H9 (cell line): ENCODE results near the gene CUEDC2. TPM values are rescaled to one million over a fixed set of nuclear protein-coding genes. Genes with fewer than 3 reads are reported as not detected.

Source experiments
- DNase-seq: peaks from one replicate; pipeline ENCODE4 v3.0.0-alpha.2; 2017
- H2AFZ ChIP-seq: one replicate; pipeline ENCODE4 v1.6.1; 2013; ENCODE audit warnings: mild to moderate bottlenecking, low read length, control low read depth, moderate library complexity
- H2AK5ac ChIP-seq: 2 replicates; pipeline ENCODE4 v1.6.1; 2013; ENCODE audit warnings: low read length, control low read depth, mixed read lengths; ENCODE audit not compliant: insufficient read length
- H2BK120ac ChIP-seq: one replicate; pipeline ENCODE4 v1.6.1; 2013; ENCODE audit warnings: low read depth, mild to moderate bottlenecking, low read length, control low read depth, inconsistent platforms; ENCODE audit not compliant: poor library complexity, severe bottlenecking
- H2BK12ac ChIP-seq: 2 replicates; pipeline ENCODE4 v1.6.1; 2013; ENCODE audit warnings: low read length, control low read depth, mixed read lengths, low read depth; ENCODE audit not compliant: insufficient read length
- H2BK15ac ChIP-seq: 2 replicates; pipeline ENCODE4 v1.6.1; 2013; ENCODE audit warnings: low read depth, low read length, control low read depth
- H2BK20ac ChIP-seq: one replicate; pipeline ENCODE4 v1.6.1; 2013; ENCODE audit warnings: low read depth, mild to moderate bottlenecking, low read length, control low read depth, inconsistent platforms; ENCODE audit not compliant: poor library complexity, severe bottlenecking
- H2BK5ac ChIP-seq: 2 replicates; pipeline ENCODE4 v1.6.1; 2013; ENCODE audit warnings: low read length, control low read depth, mixed read lengths; ENCODE audit not compliant: insufficient read length
- H3K14ac ChIP-seq: 2 replicates; pipeline ENCODE4 v1.6.1; 2013; ENCODE audit warnings: low read length, control low read depth; ENCODE audit not compliant: insufficient read depth
- H3K18ac ChIP-seq: 2 replicates; pipeline ENCODE4 v1.6.1; 2013; ENCODE audit warnings: low read depth, mild to moderate bottlenecking, mixed read lengths, low read length, control low read depth; ENCODE audit not compliant: insufficient read length
- H3K23ac ChIP-seq: 2 replicates; pipeline ENCODE4 v1.6.1; 2013; ENCODE audit warnings: low read length, control low read depth, mixed read lengths, low read depth; ENCODE audit not compliant: insufficient read length
- H3K23me2 ChIP-seq: 2 replicates; pipeline ENCODE4 v1.6.1; 2013; ENCODE audit warnings: low read depth, mild to moderate bottlenecking, mixed read lengths, low read length, control low read depth; ENCODE audit not compliant: insufficient read length, poor library complexity, severe bottlenecking
- H3K27ac ChIP-seq: 2 replicates; pipeline ENCODE4 v1.5.1; 2013; ENCODE audit warnings: low read length, control low read depth, mixed read lengths, low read depth; ENCODE audit not compliant: insufficient read length
- H3K27me3 ChIP-seq: 2 replicates; pipeline ENCODE4 v1.6.1; 2013; ENCODE audit warnings: low read length, control low read depth, inconsistent platforms; ENCODE audit not compliant: insufficient read depth
- H3K4ac ChIP-seq: 2 replicates; pipeline ENCODE4 v1.6.1; 2013; ENCODE audit warnings: low read depth, mild to moderate bottlenecking, control low read depth, inconsistent platforms, low read length, moderate library complexity
- H3K4me1 ChIP-seq: 2 replicates; pipeline ENCODE4 v1.6.1; 2013; ENCODE audit warnings: low read length, control low read depth, inconsistent platforms; ENCODE audit not compliant: insufficient read depth
- H3K4me2 ChIP-seq: 2 replicates; pipeline ENCODE4 v1.6.1; 2013; ENCODE audit warnings: low read length, control low read depth, mixed read lengths; ENCODE audit not compliant: insufficient read length, insufficient read depth
- H3K56ac ChIP-seq: 2 replicates; pipeline ENCODE4 v1.6.1; 2013; ENCODE audit warnings: low read depth, mild to moderate bottlenecking, mixed read lengths, low read length, control low read depth; ENCODE audit not compliant: insufficient read length
- H3K79me1 ChIP-seq: 2 replicates; pipeline ENCODE4 v1.6.1; 2013; ENCODE audit warnings: low read depth, mild to moderate bottlenecking, moderate library complexity, low read length, control low read depth, inconsistent platforms; ENCODE audit not compliant: insufficient read depth, poor library complexity, severe bottlenecking
- H3K79me2 ChIP-seq: 2 replicates; pipeline ENCODE4 v1.6.1; 2013; ENCODE audit warnings: low read length, control low read depth, inconsistent platforms; ENCODE audit not compliant: insufficient read depth
- H3K9ac ChIP-seq: 2 replicates; pipeline ENCODE4 v1.6.1; 2013; ENCODE audit warnings: low read length, control low read depth, mixed read lengths; ENCODE audit not compliant: insufficient read length; ENCODE audit errors: extremely low read depth
- H3K9me3 ChIP-seq: one replicate; pipeline ENCODE4 v1.6.1; 2013; ENCODE audit warnings: low read depth, low read length, inconsistent platforms; ENCODE audit not compliant: control insufficient read depth
- H3T11ph ChIP-seq: one replicate; pipeline ENCODE4 v1.6.1; 2013; ENCODE audit warnings: mild to moderate bottlenecking, low read length, control low read depth, inconsistent platforms
- H4K20me1 ChIP-seq: one replicate; pipeline ENCODE4 v1.6.1; 2013; ENCODE audit not compliant: control insufficient read depth, insufficient read length, insufficient read depth
- H4K5ac ChIP-seq: 2 replicates; pipeline ENCODE4 v1.6.1; 2013; ENCODE audit warnings: low read depth, mild to moderate bottlenecking, mixed read lengths, low read length, control low read depth; ENCODE audit not compliant: insufficient read length
- H4K8ac ChIP-seq: replicated peaks from 2 replicates; pipeline ENCODE4 v1.6.1; 2013; ENCODE audit warnings: low read length, control low read depth, mixed read lengths, low read depth; ENCODE audit not compliant: insufficient read length
- H4K91ac ChIP-seq: 2 replicates; pipeline ENCODE4 v1.6.1; 2013; ENCODE audit warnings: low read depth, mild to moderate bottlenecking, moderate library complexity, mixed read lengths, low read length, control low read depth; ENCODE audit not compliant: insufficient read length
- H3K27ac Mint-ChIP-seq, 3 experiments: 2 replicates in 2 of 3; 3 replicates in 1 of 3; pipeline ENCODE4 v1.8.0; 2020 to 2021; ENCODE audit warnings: mixed read lengths in 3 of 3, mild to moderate bottlenecking in 1 of 3, moderate library complexity in 1 of 3
- H3K27me3 Mint-ChIP-seq: 2 replicates; pipeline ENCODE4 v1.8.0; 2021; ENCODE audit warnings: low read depth, mild to moderate bottlenecking, moderate library complexity, mixed read lengths
- H3K36me3 Mint-ChIP-seq, 3 experiments: 2 replicates in 2 of 3; 3 replicates in 1 of 3; pipeline ENCODE4 v1.8.0; 2020 to 2021; ENCODE audit warnings: low read depth in 3 of 3, mixed read lengths in 3 of 3; ENCODE audit not compliant: insufficient read depth in 1 of 3
- H3K4me1 Mint-ChIP-seq, 2 experiments: 2 replicates each; pipeline ENCODE4 v1.8.0; 2020; ENCODE audit warnings: mixed read lengths in 2 of 2
- H3K4me3 Mint-ChIP-seq, 2 experiments: 2 replicates in 1 of 2; 3 replicates in 1 of 2; pipeline ENCODE4 v1.8.0; 2020 to 2021; ENCODE audit warnings: mild to moderate bottlenecking in 2 of 2, mixed read lengths in 2 of 2, moderate library complexity in 1 of 2
- H3K9me3 Mint-ChIP-seq, 2 experiments: 2 replicates in 1 of 2; 3 replicates in 1 of 2; pipeline ENCODE4 v1.8.0; 2020; ENCODE audit warnings: mild to moderate bottlenecking in 2 of 2, mixed read lengths in 2 of 2, moderate library complexity in 1 of 2
- WGBS: extraction: QIAGEN DNeasy Blood & Tissue Kit; methylation state at CpG from one replicate; pipeline ENCODE4 v1.1.7; 2013; ENCODE audit warnings: missing lambda C conversion rate, low lambda C conversion rate, mixed read lengths; ENCODE audit not compliant: insufficient read length; ENCODE audit errors: extremely low coverage; 5-methylcytosine and 5-hydroxymethylcytosine counted together
- total RNA-seq: library from RNA; stranded (reverse); gene quantifications from 2 replicates; pipeline ENCODE4 v1.2.1, GENCODE V29; 2021
- TF ChIP-seq, protein P1 (sequence below): fragments of 200-600 bp; sonication (generic); conservative IDR thresholded peaks from 3 replicates; pipeline ENCODE4 v1.8.0; 2021; ENCODE audit warnings: antibody characterized with exemption, mild to moderate bottlenecking

CUEDC2 gene
- total RNA-seq, 1 experiment from 2014 or later: 41.2 TPM

DNA sequence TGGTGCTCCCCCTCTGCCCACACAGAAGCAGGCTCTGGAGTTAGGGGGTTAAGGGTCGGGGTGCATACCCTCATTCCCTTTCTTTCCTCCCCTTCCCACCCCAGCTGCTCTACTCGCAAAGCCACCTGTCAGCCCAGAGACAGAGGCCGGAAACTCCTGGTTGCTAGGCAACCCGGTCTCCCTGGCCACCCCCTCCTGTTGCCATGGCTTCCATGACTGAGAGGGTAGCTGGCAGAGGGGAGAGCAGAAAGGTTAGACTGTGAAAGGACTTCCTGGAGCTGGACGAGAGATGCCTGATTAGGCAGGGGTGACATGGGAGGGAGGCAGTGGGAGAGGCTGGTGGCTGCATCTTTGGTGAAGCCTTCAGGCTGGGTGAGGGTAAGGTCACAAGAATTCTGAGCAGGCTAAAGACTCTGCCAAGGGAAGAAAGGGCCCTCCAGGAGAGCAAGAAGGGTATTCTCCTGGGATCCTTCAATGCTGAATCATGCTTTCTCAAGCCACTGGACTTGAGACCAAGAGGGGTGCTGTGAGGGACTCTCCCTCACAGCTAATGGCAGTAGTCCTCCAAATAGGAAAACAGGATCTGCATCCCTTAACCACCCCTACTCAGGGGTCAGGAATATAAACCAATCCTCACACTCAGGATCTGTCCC is 19.2 kb downstream of the CUEDC2 start:
- H2BK12ac ChIP-seq: no peak overlapping the region
- no peak overlapping the region for H4K8ac ChIP-seq
- H2BK120ac ChIP-seq: no peak overlapping the region
- no peaks in the 10 kb centered on the region for H3K9me3 ChIP-seq
- no peak overlapping the region for H3K4me2 ChIP-seq
- peaks cover 75% of the 10 kb centered on the region for H3K27me3 Mint-ChIP-seq
- peaks cover 18% of the 10 kb centered on the region; the same call in 1 of the 2 replicates for H3K27me3 ChIP-seq
- no peak overlapping the region for H3K56ac ChIP-seq
- H4K91ac ChIP-seq: no peak overlapping the region
- H3K4me1 Mint-ChIP-seq: peaks cover 31 to 56% of the 10 kb centered on the region in 2 experiments
- H3K79me1 ChIP-seq: no peaks in the 10 kb centered on the region
- peak overlapping the region in 1 of 2 experiments; percentile 15; a peak in 2 of 5 replicates for H3K4me3 Mint-ChIP-seq
- H4K20me1 ChIP-seq: peaks cover 2% of the 10 kb centered on the region
- TF ChIP-seq, protein P1, sequence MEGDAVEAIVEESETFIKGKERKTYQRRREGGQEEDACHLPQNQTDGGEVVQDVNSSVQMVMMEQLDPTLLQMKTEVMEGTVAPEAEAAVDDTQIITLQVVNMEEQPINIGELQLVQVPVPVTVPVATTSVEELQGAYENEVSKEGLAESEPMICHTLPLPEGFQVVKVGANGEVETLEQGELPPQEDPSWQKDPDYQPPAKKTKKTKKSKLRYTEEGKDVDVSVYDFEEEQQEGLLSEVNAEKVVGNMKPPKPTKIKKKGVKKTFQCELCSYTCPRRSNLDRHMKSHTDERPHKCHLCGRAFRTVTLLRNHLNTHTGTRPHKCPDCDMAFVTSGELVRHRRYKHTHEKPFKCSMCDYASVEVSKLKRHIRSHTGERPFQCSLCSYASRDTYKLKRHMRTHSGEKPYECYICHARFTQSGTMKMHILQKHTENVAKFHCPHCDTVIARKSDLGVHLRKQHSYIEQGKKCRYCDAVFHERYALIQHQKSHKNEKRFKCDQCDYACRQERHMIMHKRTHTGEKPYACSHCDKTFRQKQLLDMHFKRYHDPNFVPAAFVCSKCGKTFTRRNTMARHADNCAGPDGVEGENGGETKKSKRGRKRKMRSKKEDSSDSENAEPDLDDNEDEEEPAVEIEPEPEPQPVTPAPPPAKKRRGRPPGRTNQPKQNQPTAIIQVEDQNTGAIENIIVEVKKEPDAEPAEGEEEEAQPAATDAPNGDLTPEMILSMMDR: no peak
- no peak overlapping the region for H2AFZ ChIP-seq
- peaks cover 5% of the 10 kb centered on the region for H3K23me2 ChIP-seq
- no peak overlapping the region for H3K27ac ChIP-seq
- no peak overlapping the region for H4K5ac ChIP-seq
- no CpG with 5 or more reads among the region's 5 CpGs for WGBS
- H3K4me1 ChIP-seq: peaks cover 4% of the 10 kb centered on the region; the same call in 1 of the 2 replicates
- no peak overlapping the region for H2BK5ac ChIP-seq
- H3K9me3 Mint-ChIP-seq: peaks cover 0 to 4% of the 10 kb centered on the region in 2 experiments; a peak in 2 of 5 replicates
- peak; percentile 64 for DNase-seq
- H3T11ph ChIP-seq: no peak overlapping the region
- no peak overlapping the region for H2AK5ac ChIP-seq
- H3K23ac ChIP-seq: no peak overlapping the region
- H3K79me2 ChIP-seq: no peaks in the 10 kb centered on the region
- peaks cover 0 to 2% (median 2%) of the 10 kb centered on the region in 3 experiments; a peak in 2 of 7 replicates for H3K36me3 Mint-ChIP-seq
- no peak overlapping the region for H3K18ac ChIP-seq
- H2BK15ac ChIP-seq: no peak overlapping the region
- no peak overlapping the region for H3K27ac Mint-ChIP-seq
- no peak overlapping the region for H3K4ac ChIP-seq
- H3K9ac ChIP-seq: no peak overlapping the region
- no peak overlapping the region for H2BK20ac ChIP-seq
- H3K14ac ChIP-seq: no peak overlapping the region
